GM12874 (cell line): ENCODE measurements around the gene ADAMTS9.

ENCODE experiments used
- TF ChIP-seq, protein P1 (sequence below): IDR thresholded peaks from 2 replicates; pipeline ENCODE4 v1.5.1; 2011; ENCODE audit warnings: low read depth, mild to moderate bottlenecking, control low read depth, low read length, moderate library complexity; ENCODE audit not compliant: insufficient read depth

ADAMTS9 gene

DNA sequence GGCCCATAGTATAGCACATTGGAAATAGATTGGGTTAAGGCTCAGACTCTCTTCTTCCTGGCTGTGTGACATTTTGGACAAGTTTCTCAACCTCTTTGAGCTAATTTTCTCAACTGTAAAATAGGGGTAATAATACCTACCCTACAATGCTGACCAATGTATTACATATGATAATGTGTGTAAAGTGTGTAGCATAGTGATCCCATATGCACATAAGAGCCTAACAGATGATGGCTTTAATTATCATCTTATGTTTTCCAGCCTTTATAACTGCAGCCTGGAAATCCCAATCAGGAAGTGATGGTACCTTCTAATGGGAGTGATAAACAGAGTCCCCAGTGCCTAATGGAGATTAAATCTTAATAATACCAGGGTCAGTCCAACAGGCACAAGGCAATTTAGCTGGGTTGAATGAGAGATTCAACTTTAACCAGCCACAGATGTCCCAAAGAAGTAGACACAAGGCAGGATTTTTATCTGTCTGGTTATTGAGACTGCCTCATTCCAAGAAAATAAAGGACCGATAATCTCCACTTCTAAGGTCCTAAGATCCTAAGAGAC is 12.0 kb downstream of the ADAMTS9 start:
- TF ChIP-seq, protein P1, sequence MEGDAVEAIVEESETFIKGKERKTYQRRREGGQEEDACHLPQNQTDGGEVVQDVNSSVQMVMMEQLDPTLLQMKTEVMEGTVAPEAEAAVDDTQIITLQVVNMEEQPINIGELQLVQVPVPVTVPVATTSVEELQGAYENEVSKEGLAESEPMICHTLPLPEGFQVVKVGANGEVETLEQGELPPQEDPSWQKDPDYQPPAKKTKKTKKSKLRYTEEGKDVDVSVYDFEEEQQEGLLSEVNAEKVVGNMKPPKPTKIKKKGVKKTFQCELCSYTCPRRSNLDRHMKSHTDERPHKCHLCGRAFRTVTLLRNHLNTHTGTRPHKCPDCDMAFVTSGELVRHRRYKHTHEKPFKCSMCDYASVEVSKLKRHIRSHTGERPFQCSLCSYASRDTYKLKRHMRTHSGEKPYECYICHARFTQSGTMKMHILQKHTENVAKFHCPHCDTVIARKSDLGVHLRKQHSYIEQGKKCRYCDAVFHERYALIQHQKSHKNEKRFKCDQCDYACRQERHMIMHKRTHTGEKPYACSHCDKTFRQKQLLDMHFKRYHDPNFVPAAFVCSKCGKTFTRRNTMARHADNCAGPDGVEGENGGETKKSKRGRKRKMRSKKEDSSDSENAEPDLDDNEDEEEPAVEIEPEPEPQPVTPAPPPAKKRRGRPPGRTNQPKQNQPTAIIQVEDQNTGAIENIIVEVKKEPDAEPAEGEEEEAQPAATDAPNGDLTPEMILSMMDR = no peak

DNA sequence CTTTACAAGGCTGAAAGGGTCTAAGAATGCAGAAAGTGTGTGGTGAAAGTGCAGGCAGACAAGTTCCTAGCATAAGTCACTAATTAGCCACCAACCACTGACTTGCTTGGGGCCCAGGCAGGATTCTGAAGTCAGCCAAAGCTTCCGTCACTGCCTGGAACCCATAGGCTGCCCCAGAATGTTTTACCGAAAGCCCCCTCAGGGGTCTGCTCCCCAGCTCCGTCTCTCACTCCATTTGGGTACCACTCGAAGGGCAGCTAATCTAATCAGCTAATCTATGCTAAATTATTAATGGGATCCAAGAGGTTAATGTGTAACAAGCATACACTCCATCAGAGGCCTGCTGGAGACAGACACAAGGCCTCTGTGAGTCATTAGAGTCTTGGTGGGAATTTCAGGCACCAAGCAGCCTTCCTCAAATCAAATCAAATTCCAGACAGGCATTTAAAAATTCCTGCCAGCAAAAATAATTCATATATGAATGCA is 13.2 kb downstream of the ADAMTS9 start:
- TF ChIP-seq, protein P1 = no peak

DNA sequence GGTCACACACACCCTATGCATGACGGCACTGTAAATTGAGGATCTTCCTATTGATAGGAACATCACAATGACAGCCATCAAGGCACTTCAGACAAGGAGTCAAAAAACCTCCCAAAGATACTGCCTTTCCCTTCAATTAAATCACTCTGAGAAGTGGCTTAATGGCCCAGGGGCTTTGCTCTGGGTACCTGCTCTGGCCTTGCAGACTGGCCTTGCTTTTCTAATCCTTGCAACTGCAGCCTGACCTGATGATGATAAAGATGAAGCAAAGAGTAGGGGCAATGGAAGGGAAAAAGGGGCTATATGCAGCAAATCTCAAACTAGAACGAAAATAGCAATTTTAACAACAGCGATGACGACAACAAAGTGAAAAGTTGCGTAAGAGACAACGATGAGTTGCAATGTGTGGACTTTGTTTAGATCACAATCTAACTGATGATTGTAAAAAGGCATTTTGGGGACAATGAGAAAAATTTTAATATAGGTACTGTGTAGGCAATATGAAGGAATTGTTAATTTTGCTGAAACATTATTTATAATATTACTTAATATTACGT is 14.6 kb downstream of the ADAMTS9 start:
- TF ChIP-seq, protein P1 = no peak

DNA sequence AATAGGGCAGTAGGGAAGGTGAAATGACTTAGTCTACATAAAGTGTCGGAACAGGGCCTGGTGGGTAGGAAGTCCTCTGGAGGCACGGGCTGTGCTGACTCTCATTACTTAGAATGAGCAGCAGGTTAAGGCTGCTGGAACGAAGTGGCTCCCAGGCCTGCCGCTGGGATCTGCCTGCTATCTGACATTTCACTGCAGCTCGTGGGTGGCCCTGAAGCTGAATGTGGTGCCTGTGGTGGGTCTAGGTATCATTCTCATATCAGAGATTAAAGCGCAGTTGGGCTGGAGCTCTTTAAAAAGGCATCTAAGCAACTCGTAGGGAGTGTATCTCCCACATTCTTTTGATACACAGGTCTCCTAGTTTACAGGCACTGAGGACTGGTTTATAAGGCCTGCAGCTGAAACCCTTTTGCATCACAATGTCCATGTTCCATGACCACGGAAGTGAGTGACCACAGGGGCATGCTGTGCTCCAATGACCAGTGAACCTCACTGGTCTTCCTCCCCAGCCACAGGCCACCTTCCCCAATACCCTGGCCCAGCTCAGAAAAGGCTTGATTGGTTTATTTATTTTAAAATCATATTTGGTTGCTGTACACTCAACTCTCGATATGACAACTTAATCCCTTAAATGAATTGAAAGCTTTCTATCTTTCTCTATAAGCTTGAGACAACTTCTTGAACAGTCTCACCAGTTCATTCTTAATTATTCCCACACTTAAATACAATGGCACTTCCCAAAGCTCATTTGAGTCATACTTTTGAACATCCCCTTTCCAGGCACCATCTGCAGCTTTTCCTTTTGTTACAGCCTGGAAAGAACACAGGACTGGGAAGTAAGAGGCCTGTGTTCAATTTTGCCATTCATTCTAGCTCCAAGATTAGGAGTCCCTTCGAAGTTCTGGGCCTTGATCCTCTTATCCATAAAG is 19.0 kb downstream of the ADAMTS9 start:
- TF ChIP-seq, protein P1 = no peak

DNA sequence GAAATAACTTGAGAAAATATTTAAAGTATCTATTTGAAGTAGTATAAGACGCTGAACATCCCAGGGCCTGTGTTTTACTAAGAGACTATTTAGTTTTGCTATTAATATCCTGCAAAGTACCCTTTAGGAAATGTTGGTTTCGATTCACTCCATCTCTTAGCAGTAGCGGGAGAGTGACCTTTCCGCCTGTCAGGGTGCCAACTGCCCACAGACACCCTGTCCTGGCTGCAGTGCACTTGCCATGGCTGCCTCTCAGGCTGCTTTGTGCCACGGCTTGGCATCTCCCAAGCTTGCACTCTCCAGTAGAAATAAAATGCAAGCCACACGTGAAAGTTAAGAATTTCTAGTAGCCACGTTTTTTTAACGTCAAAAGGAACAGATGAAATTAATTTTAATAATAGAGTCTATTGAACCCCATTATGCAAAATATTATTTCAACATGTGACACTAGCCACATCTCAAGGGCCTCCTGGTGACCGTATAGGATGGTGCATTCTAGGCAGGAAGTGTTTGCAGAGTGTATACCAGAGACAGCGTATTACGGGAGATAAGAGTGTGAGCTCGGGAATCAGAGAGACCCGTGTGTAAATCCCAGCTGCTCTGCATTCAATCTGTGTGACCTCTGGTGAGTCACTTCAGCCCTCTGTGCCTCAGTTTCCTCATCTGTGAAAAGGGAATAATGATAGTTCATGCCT is 19.8 kb downstream of the ADAMTS9 start:
- TF ChIP-seq, protein P1 = no peak

DNA sequence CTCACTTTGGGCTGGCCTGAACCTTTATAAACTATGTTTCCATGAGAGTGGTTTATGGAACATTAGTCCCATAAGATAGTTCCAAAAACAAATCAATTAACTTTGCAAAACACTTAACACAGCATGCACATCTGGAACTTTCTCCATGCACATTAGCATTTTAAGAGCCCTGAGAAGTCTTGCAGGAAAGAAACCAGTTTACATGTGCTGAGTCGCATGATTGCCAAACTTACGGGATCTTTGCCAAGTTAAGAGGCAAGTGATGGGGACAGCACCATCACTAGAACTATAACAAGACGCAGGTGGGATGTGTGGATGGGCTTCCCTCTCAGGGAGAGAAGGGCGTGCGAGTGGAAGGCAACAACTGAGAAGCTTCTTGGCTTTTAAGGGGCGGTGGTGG is 20.7 kb downstream of the ADAMTS9 start:
- TF ChIP-seq, protein P1 = no peak

DNA sequence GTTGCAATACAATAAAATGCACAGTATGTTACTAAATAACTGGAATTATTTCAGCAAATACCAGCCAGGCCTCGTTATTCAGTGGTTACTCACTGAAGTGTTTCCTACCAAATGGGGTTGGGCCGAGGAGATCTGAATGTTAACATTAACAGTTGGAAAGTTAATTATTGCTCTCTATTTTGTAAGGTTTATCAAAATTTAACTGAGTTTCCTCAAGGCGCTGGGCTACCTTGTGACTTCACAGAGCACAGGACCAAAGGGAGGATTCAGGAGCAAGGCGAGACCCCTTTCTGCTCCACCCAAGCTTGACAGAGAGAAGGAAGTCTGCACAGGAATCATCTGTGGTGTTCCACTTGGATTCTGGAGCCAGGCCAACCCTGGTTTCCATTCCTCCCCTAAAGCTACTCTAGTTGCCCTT is 21.6 kb downstream of the ADAMTS9 start:
- TF ChIP-seq, protein P1 = no peak
